Umbilical cord (tissue), 2 donors: Measurements from ENCODE around the gene TRPT1. TPM values are rescaled to one million over a fixed set of nuclear protein-coding genes. Genes with fewer than 3 reads are reported as not detected.
"Not testable (repeated sequence)": the region's sequence is repeated elsewhere in the genome, so short reads cannot be mapped to it uniquely, and the experiment has no call there.

Experiments used
- DNase-seq: peaks from one replicate; pipeline ENCODE4 v3.0.0-alpha.2; 2015; ENCODE audit warnings: low spot score
- total RNA-seq: library from RNA; depleted of rRNA; stranded (reverse); fragments of >200 nt; gene quantifications from one replicate; pipeline ENCODE4 v1.2.3, GENCODE V29; 2014; ENCODE audit warnings: low replicate concordance; ENCODE audit not compliant: insufficient read depth

Gene TRPT1
- total RNA-seq, 1 donor from 2014 or later = 23.6 TPM

GRCh38 chr11:64258946-64259532, 33.1 kb upstream of the TRPT1 start:
- DNase-seq = no peak

GRCh38 chr11:64258356-64258755, 32.4 kb upstream of the TRPT1 start:
- DNase-seq = no peak

- DNase-seq = no peak
These were observed 30.3 kb upstream of the TRPT1 start for GRCh38 chr11:64256300-64256699.

GRCh38 chr11:64255135-64256128, 29.4 kb upstream of the TRPT1 start:
- no peak for DNase-seq

- DNase-seq = no peak
These were observed 28.3 kb upstream of the TRPT1 start for GRCh38 chr11:64254326-64254725.

- DNase-seq = no peak
These were observed 27.5 kb upstream of the TRPT1 start for GRCh38 chr11:64253481-64253880.

GRCh38 chr11:64253043-64253442, 27.1 kb upstream of the TRPT1 start:
- no peak for DNase-seq

GRCh38 chr11:64252003-64252872, 26.3 kb upstream of the TRPT1 start:
- DNase-seq = peak; percentile 44

GRCh38 chr11:64251753-64252002, 25.7 kb upstream of the TRPT1 start:
- DNase-seq = no peak

GRCh38 chr11:64251016-64251752, 25.2 kb upstream of the TRPT1 start, which contains the start of gene PLCB3:
TSS of gene PLCB3 (plus strand) at chr11:64251530. CDS start at chr11:64251650, 120 bp downstream.
- peak; percentile 49 for DNase-seq

- DNase-seq = no peak
These were observed 24.5 kb upstream of the TRPT1 start for GRCh38 chr11:64250415-64251015.

- no peak for DNase-seq
These were observed 23.8 kb upstream of the TRPT1 start for GRCh38 chr11:64249563-64250414.

- DNase-seq = no peak
These were observed 23.1 kb upstream of the TRPT1 start for GRCh38 chr11:64249038-64249437.

GRCh38 chr11:64248578-64248977, 22.6 kb upstream of the TRPT1 start:
- no peak for DNase-seq

GRCh38 chr11:64247729-64248531, 21.9 kb upstream of the TRPT1 start:
- no peak for DNase-seq

GRCh38 chr11:64246871-64247728, 21.1 kb upstream of the TRPT1 start, which contains the start of gene PPP1R14B:
TSS of gene PPP1R14B (minus strand) at chr11:64246943. CDS start at chr11:64246673, 270 bp downstream.
- peak; percentile 91 for DNase-seq

GRCh38 chr11:64246621-64246870, 20.6 kb upstream of the TRPT1 start:
- DNase-seq = not testable (repeated sequence)
